GM21515 (cell line): ENCODE data around the gene FAM199X.
A peak's percentile ranks its signal among the peaks of the same experiment; 100 is the strongest.

Experiments used
- ATAC-seq: cut with Tn5 transposase; IDR thresholded peaks from one replicate; pipeline ENCODE4 v1.9.1; 2021; ENCODE audit not compliant: unreplicated experiment

The FAM199X gene

GRCh38 chrX:104165894-104166734 is at the start of gene FAM199X:
TSS of gene FAM199X (plus strand) at chrX:104166453. CDS start at chrX:104166786, 333 bp downstream.
- ATAC-seq = peak; percentile 96

DNA sequence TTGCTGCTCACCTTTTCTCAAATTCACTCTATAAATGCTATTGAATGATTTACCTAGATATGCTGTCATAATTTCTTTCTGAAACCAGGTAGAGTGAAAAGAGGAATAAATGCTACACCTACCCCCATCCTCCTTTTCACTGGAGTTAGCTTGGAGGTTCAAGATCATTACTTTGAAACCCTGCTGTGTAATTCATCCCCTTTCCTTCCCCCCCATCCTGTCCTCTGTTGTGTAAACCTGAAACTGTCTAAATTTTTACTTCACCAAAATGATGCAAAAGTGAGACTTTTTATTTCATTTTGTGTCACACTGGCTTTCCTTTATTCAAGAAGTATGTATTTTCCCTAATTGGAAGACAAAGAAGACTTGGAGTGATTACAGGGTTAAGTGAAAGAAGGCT is 48.5 kb upstream of the FAM199X start:
- no peak for ATAC-seq

- ATAC-seq = no peak
Observed at GRCh38 chrX:104118765-104119164, 47.5 kb upstream of the FAM199X start.

DNA sequence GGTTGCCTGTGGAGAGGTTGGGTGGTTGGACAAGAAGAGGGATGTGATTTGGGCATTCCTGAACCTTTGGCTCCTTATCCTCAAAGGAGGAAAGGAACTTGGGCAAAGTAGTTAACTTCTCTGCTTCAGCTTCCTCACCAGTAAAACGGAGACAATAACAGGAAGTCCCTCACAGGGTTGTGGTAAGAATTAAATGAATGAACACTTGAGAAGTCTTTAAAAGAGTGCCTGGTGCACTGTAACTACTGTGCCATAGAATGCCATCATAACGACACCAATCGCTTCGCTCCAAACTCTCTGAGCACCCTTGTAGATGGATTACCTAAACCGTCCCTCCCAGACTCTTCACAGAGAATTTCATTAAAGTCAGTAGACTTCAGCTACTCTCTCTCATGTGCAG is 43.4 kb upstream of the FAM199X start:
- no peak for ATAC-seq

GRCh38 chrX:104126856-104127255 is 39.4 kb upstream of the FAM199X start:
- no peak for ATAC-seq

GRCh38 chrX:104130808-104131207 is 35.4 kb upstream of the FAM199X start:
- no peak for ATAC-seq

- no peak for ATAC-seq
Observed at GRCh38 chrX:104134583-104135261, 31.5 kb upstream of the FAM199X start.

GRCh38 chrX:104135677-104136076 is 30.6 kb upstream of the FAM199X start:
- no peak for ATAC-seq

DNA sequence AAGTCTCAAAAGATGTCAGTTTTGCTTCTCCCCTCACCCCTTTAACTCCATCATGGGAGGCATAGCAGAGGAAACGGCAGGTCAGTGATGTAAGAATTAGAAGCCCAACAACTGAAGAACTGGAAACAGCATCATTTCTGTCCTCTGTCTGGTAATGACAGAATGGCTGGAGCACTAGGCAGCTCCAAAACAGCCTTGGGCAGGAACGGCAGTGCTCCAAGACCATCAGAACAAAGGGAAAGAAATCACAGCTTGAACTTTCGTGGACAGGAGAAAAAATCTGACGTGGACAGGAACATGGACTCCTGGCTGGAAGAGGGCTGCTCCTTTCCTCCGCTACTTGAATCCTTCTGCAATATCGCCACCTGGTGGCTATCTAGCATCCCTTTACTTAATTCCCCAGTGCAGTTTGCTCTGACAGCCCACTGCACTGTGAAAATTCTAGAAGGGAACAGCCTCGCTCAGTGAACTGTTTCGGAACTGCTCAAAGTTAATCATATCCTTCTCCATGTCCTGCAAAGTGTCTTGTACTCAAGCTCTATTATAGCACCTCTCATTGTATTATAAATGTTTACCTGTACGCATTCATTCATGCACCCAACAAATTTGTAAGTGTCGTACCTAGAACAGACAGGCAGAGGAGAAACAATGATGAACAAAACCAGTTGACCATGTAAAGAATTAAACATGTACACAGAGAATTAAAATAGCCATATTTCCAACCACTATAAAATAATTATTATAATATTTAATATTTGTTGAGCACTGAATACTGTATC is 29.8 kb upstream of the FAM199X start:
- ATAC-seq = peak; percentile 86

DNA sequence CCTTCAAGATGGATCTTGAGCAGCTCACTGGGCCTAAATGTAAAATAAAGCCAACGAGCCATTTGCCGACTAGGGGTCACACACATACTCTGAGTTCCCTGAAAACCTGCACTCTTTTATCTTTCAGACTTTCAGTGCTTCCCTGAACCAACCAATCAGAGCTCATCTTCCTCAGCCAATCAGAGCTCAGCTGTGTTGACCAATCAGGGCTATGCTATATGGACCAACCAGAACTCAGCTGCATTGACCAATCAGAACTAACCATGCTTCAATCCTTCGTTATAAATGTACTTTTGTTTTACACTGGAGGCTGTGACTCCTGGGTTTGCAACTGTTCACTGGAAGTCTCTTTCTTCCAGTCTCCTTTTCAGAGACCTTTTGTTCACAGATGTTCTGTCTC is 28.8 kb upstream of the FAM199X start:
- no peak for ATAC-seq

DNA sequence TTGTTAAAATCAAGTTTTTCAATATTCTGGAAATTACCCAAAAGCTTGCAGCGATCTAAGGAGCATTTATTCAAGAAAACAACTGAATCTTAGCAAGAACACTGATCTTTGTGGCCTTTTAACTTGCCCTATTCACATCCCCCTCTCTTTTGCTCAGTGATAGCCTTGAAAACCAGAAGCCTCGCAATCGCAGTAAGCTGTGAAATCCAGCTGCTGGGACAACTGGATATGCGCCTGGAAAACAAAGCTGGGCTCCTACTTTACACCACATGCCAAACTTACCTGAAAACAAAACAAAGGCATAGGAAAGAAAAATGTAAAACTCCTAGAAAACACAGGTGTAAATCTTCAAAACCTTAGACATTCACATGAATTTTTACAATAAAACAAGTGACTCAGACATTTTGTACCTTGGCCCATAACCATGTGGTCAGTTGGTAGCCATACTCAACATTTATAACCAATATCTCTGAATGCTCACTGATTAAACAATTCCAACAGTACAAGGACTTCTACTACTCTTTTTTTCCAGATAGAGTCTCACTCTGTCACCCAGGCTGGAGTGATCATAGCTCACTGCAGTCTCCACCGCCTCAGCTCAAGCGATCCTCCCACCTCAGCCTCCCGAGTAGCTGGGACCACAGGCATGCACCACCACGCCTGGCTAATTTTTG is 25.0 kb upstream of the FAM199X start:
- ATAC-seq = no peak

GRCh38 chrX:104151037-104151436 is 15.2 kb upstream of the FAM199X start:
- no peak for ATAC-seq

- peak; percentile 94 for ATAC-seq
Observed at GRCh38 chrX:104156630-104157529, 9.4 kb upstream of the FAM199X start, which contains the start of gene SLC25A53. TSS of gene SLC25A53 (minus strand) at chrX:104157009. CDS start at chrX:104105257, 51,752 bp downstream.

DNA sequence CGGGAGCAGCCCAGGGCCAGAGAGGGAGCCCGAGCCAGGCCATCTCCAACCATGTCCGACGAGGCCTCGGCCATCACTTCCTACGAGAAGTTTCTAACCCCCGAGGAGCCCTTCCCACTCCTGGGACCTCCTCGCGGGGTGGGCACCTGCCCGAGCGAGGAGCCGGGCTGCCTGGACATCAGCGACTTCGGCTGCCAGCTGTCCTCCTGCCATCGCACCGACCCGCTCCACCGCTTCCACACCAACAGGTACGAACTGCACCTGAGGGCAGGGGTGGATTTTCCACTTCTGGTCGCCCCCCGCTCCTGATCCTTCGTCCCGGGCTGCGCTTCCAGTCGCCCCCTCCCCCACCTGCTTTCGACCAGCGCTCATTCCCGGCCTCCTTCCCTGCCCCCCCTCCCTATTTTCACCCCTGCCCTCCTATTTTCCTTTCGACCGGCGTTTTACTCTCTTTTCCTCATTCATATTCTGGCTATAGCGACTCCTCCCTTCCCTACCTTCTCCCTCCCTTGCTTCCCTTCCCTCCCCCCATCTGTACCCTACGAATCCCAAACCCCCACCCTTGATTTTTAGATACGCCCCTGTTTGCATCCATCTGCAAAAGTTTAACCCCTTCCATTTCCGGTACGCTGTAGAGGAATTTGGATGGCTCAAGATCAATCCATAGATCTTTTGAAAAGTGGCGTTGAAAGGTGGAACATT is 633 bp downstream of the FAM199X start:
- ATAC-seq = no peak

- no peak for ATAC-seq
Observed at GRCh38 chrX:104168127-104168526, 1.9 kb downstream of the FAM199X start.

DNA sequence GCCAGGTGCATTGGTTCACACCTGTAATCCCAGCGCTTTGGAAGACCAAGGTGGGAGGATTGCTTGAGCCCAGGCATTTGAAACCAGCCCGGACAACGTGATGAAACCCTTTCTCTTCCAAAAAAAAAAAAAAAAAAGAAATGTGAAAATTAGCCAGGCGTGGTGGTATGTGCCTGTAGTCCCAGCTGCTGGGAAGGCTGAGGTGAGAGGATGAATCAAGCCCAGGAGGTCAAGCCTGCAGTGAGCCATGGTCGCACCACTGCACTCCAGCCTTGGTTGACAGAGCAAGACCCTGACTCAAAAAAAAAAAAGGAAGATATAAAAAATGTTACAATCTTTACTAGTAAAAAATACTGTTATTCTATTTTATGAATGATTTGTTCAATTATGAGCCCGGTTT is 5.9 kb downstream of the FAM199X start:
- no peak for ATAC-seq

GRCh38 chrX:104172788-104173187 is 6.5 kb downstream of the FAM199X start:
- no peak for ATAC-seq

DNA sequence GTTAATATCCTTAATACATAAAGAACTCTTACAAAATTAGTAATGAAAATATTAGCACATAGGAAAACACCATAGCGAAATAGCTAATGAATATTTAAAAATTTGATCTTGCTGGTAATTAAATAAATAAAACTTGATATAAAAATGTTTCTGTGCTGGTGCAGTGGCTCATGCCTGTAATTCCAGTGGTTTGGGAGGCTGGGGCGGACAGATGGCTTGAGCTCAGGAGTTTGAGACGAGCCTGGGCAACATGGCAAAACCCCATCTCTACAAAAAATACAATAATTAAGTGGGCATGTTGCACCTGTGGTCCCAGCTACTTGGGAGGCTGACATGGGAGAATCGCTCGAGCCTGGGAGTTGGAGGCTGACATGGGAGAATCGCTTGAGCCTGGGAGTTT is 7.6 kb downstream of the FAM199X start:
- ATAC-seq = no peak

GRCh38 chrX:104183685-104184084 is 17.4 kb downstream of the FAM199X start:
- ATAC-seq = no peak
